Neutrophil (primary cell): ENCODE data around the gene SLC12A9.
A peak's percentile ranks its signal among the peaks of the same experiment; 100 is the strongest.

ENCODE experiments used
- H3K27ac ChIP-seq: fragments of 200-600 bp; sonication (generic); 2 replicates; pipeline ENCODE4 v1.5.1; 2016; ENCODE audit warnings: mild to moderate bottlenecking, moderate library complexity
- H3K27me3 ChIP-seq: fragments of 200-600 bp; sonication (generic); 2 replicates; pipeline ENCODE4 v1.6.0; 2016; ENCODE audit warnings: mild to moderate bottlenecking
- H3K36me3 ChIP-seq: fragments of 200-600 bp; sonication (generic); 2 replicates; pipeline ENCODE4 v1.5.1; 2017
- H3K4me1 ChIP-seq, 2 experiments: fragments of 200-600 bp in 1 of 2; sonication (generic) in 1 of 2; 1 replicate in 1 of 2; 2 replicates in 1 of 2; pipeline versions ENCODE4 v1.5.1 to v1.6.1; 2013 to 2016; ENCODE audit warnings: low read depth in 1 of 2, low read length in 1 of 2, mild to moderate bottlenecking in 1 of 2, moderate library complexity in 1 of 2; ENCODE audit not compliant: control insufficient read depth in 1 of 2, insufficient read depth in 1 of 2
- H3K4me3 ChIP-seq, 2 experiments: fragments of 200-600 bp in 1 of 2; sonication (generic) in 1 of 2; 1 replicate in 1 of 2; 2 replicates in 1 of 2; pipeline ENCODE4 v1.5.1; 2013 to 2016; ENCODE audit warnings: low read depth in 1 of 2, low read length in 1 of 2, mild to moderate bottlenecking in 1 of 2, moderate library complexity in 1 of 2
- H3K9me3 ChIP-seq: fragments of 200-600 bp; sonication (generic); 2 replicates; pipeline ENCODE4 v1.5.1; 2016
- TF ChIP-seq, protein P1 (sequence below): fragments of 200-600 bp; sonication (generic); IDR thresholded peaks from 2 replicates; pipeline ENCODE4 v1.5.1; 2016; ENCODE audit warnings: antibody characterized with exemption

Gene SLC12A9

DNA sequence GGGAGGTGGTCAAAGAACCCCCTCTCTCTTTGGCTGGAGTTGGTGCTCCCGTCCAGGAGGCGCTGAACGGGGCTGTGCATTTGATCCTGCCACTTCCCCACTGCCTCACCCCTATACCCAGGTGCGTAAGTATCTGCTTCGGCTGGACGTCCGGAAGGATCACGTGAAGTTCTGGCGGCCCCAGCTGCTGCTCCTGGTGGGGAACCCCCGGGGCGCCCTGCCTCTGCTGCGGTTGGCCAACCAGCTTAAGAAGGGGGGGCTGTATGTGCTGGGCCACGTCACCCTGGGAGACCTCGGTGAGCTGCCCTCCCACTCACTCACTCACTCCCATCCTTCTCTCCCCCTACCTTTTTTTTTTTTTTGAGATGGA lies 9.1 kb downstream of the SLC12A9 start:
- TF ChIP-seq, protein P1, sequence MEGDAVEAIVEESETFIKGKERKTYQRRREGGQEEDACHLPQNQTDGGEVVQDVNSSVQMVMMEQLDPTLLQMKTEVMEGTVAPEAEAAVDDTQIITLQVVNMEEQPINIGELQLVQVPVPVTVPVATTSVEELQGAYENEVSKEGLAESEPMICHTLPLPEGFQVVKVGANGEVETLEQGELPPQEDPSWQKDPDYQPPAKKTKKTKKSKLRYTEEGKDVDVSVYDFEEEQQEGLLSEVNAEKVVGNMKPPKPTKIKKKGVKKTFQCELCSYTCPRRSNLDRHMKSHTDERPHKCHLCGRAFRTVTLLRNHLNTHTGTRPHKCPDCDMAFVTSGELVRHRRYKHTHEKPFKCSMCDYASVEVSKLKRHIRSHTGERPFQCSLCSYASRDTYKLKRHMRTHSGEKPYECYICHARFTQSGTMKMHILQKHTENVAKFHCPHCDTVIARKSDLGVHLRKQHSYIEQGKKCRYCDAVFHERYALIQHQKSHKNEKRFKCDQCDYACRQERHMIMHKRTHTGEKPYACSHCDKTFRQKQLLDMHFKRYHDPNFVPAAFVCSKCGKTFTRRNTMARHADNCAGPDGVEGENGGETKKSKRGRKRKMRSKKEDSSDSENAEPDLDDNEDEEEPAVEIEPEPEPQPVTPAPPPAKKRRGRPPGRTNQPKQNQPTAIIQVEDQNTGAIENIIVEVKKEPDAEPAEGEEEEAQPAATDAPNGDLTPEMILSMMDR, result no peak
- H3K4me1 ChIP-seq, result peaks cover 2 to 15% of the 10 kb centered on the region in 2 experiments
- no peak overlapping the region for H3K27ac ChIP-seq
- H3K36me3 ChIP-seq, result peaks cover 100% of the 10 kb centered on the region
- H3K27me3 ChIP-seq, result no peaks in the 10 kb centered on the region
- no peak overlapping the region for H3K4me3 ChIP-seq
- no peaks in the 10 kb centered on the region for H3K9me3 ChIP-seq

DNA sequence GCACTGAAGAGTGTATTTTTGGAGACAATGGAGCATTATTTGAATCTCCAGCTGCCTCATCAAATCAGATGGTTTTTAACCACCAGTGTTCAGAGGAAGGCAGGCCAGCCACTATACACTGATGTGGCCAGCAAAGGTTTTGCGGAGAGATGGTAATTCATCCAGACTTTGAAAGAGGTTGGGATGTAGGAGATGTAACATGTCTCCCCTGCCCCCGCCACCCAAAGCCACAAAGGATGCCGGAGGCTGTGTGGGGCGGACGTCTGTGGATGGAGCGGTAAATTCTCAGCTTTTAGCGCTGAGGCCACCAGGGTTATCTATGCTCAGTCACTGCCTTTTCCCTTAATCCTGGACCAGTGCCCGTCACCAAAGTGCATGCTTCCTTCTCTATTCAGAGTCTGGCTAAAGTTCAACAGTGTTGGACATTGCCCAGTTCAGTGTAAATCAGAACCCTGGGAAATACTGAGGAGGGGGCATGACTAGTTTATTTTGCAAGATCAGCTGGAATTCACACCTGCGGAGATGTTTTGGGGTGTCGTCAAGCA lies 11.0 kb downstream of the SLC12A9 start:
- TF ChIP-seq, protein P1, result no peak
- Histone ChIP-seq H3K4me1 (peaks cover 21 to 34% of the 10 kb centered on the region in 2 experiments), H3K36me3 (peaks cover 82% of the 10 kb centered on the region), H3K4me3 (no peak overlapping the region), H3K27ac (no peak overlapping the region), H3K27me3 (no peaks in the 10 kb centered on the region), H3K9me3 (no peaks in the 10 kb centered on the region)

DNA sequence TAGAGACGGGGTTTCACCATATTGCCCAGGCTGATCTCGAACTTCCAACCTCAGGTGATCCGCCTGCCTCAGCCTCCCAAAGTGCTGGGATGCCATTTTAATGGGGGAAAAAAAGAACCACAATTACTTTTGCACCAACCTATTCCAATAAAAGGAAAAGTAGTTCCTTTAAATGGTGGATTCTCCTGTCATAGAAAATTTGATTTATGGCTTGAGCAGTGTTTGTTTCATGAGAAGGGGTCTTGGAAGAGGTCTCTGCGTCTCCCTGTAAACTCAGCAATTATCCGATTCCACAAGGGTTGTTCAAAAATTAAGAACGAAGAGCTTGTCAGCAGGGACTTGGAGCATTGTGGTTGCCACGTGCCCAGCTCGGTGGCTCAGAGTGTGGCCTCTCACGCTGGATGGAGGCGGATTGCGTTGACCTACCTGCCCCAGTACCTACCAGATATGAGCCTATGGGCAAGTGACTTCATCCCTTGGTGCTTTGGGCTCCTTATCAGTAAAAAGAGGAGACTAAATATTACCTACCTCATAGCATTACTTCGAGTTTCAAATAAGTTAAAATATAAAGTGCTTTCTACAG lies 11.8 kb downstream of the SLC12A9 start:
- H3K4me3 ChIP-seq, result no peak overlapping the region
- no peak overlapping the region for H3K27ac ChIP-seq
- H3K36me3 ChIP-seq, result peaks cover 73% of the 10 kb centered on the region
- TF ChIP-seq, protein P1, result no peak
- peaks cover 28 to 38% of the 10 kb centered on the region in 2 experiments for H3K4me1 ChIP-seq
- H3K9me3 ChIP-seq, result no peaks in the 10 kb centered on the region
- no peaks in the 10 kb centered on the region for H3K27me3 ChIP-seq

DNA sequence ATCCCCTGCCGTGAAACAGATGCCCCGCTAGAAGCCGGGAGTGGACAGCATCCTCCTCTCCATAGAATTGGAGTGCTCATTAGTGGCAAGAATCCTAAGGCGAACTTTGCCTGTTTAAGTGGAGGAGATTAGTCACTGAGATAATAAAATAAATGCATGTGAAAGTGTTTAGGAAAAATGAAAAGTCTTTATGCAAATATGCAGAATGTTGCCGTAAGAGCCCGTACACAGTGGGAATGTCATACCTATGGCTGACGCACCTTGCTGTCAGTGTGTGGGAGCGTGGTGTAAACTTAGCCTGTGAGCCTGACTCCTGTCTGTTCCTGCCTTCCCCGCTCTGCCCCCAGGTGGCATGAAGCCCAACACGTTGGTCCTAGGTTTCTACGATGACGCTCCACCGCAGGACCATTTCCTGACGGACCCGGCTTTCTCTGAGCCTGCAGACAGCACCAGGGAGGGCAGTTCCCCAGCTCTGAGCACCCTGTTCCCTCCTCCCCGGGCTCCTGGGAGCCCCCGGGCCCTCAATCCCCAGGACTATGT lies 12.9 kb downstream of the SLC12A9 start:
- no peak overlapping the region for H3K27ac ChIP-seq
- H3K9me3 ChIP-seq, result no peaks in the 10 kb centered on the region
- H3K4me1 ChIP-seq, result peaks cover 28 to 38% of the 10 kb centered on the region in 2 experiments
- H3K27me3 ChIP-seq, result no peaks in the 10 kb centered on the region
- H3K4me3 ChIP-seq, result peak overlapping the region in 1 of 2 experiments; percentile 58
- TF ChIP-seq, protein P1, result no peak
- peaks cover 62% of the 10 kb centered on the region for H3K36me3 ChIP-seq

DNA sequence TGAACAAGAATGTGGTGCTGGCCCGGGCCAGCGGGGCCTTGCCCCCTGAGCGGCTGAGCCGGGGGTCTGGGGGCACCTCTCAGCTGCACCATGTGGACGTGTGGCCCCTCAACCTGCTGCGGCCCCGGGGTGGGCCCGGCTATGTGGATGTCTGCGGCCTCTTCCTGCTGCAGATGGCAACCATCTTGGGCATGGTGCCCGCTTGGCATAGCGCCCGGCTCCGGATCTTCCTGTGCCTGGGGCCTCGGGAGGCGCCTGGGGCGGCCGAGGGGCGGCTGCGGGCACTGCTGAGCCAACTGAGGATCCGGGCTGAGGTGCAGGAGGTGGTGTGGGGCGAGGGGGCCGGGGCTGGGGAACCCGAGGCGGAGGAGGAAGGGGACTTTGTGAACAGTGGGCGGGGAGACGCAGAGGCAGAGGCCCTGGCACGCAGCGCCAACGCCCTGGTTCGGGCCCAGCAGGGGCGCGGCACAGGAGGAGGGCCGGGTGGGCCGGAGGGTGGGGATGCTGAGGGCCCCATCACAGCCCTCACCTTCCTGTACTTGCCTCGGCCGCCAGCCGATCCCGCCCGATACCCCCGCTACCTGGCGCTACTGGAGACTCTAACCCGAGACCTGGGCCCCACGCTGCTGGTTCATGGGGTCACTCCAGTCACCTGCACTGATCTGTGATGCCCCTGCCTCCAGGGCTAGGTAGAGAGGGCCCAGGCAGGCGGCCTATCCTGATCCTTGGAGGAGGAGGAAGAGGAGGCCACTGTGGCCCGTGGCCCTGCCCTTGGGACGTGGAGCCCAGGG lies 13.6 kb downstream of the SLC12A9 start:
- peaks cover 28 to 38% of the 10 kb centered on the region in 2 experiments for H3K4me1 ChIP-seq
- H3K4me3 ChIP-seq, result peak overlapping the region in 1 of 2 experiments; percentile 58
- no peaks in the 10 kb centered on the region for H3K27me3 ChIP-seq
- TF ChIP-seq, protein P1, result no peak
- H3K36me3 ChIP-seq, result peaks cover 58% of the 10 kb centered on the region
- H3K27ac ChIP-seq, result peak overlapping the region; percentile 36
- no peaks in the 10 kb centered on the region for H3K9me3 ChIP-seq
